ENCODE data around the gene SAMD1.

SAMD1 gene

DNA sequence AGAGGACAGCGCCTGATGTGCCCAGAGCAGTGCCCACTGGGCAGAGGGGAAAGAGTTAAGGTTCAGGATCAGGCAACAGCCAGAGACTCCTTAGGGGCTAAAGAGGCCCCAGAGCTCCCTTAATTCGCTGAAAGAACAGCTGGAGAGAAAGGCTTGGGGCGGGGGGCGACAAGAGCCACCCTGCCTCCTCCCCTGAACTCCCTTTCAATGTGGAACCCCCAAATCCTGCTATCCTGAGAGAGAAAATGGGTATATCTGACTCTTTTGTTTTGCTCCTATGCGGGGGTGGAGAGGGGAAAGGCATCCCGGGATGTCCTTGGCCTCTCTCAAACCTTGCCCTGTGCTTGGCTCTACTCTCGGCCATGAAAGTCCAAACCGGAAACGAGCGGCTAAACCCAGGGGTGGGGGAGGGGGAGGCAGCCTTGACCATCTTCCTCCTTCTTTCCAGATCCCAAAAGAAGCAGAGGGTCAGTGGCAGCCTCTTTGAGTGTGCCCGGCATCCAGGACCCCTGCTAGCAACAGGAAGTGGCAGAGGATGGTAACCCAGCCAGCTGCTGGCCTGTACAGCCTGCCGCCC lies 22.3 kb upstream of the SAMD1 start:
- DNase-seq: no peak

DNA sequence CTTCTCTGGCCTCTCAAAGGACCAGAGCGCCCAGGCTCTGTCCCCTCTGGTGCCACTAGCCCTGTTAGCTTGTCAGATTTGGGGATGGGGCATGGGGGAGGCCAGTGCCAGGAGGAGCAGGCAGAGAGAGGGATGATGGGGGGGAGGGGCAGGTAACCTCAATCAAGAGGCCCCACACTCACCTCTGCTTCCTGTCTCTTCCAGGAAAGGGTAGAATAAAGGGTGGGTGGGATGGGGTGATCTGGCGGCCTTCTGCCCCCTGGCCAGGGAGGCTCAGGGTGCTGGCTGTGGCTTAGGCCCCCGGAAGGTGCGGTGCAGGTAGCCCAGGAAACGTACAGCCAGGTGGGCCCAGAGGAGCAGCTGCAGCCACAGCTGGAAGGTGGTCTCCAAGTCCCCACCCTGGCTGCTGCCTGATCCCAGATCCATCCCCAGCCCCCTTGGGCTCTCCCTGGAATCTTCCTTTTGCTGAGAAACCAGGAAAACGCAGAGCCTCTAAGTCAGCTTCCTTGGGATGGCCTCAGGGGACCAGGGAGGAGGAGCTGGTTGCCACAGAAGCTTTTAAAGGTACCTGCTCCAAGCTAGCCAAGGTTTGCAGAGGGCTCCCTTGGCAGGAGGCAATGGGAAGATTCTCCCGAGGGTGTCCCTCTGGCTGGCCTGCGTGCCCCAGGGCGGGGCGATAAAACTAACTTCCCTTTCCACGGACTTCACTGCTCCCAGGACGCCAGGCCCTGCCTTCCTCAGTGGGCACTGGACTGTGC lies 21.7 kb upstream of the SAMD1 start:
- DNase-seq: no peak

DNA sequence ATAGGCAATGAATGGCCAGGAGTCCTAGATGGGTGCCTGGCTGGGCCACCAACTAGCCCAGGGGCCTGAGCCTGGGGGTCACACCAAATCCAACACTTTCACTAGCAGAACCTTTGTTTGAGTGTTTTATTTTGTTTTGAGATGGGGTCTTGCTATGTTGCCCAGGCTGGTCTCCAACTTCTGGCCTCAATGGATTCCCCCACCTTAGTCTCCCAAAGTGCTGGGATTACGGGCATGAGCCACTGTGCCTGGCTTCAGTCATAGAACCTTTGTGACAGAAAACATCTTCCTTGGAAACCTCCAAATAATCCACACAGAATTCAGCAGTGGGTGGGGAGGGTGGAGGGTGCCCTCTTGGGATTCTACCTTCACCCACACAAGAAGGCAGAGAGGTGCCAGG lies 20.9 kb upstream of the SAMD1 start:
- DNase-seq: no peak

DNA sequence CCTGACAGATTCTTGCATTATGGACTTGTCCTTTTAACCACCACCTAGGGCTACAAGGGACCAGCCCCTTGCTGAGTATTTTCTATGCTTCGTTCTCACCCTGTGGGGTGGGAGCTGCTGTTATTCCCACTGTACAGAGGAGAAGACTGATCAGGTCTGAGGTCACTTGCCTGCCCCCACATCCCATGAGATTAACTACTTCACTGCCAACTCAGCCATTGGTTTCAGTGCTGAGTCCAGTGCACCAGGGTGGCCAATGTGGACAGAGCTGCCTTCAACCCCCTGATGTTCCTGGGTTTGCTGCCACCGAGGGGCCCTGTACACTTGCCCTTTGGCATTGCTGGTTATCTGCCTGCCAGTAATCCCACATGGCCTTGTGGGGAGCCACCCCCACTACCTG lies 20.1 kb upstream of the SAMD1 start:
- no peak for DNase-seq

DNA sequence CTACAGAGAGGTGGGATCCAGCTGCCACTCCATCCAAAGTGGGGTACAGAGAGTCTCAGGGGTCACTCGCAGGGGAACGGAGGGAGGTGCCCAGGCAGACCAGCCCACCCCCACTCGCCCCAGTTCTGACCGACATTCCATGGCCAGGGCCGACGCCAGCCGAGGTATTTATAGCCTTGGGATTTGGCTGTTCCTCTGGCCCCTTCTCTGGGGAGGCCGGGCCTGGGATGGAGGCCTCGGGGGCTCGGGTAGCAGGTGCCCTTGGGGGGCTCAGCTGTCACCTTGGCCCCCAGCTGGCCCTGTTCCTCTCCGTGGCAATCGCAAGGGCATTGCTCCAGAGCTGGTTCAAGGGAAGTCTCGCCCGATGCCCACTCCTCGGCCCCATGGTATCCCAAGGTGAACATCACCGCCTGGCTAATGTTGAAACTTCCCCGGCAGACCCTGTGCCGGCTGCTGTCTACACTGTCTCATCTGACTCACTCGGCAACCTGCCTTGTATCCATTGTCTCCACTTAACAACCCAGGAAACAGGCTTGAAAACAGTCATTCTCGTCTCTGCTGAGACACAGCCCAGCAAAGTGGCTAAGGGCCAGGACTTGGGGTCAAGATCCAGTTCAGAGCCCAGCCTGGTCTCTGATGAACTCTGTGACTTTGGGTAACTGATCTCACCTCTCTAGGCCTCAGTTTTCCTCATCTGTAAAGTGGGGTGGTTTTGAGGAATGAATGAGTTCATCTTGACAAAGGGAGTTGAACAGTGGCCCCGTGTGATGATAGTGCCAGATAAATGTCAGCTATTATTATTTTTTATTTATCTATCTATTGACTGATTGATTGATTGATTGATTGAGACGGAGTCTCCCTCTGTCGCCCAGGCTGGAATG lies 17.3 kb upstream of the SAMD1 start:
- DNase-seq: peak in 1 of 2 experiments; percentile 24

DNA sequence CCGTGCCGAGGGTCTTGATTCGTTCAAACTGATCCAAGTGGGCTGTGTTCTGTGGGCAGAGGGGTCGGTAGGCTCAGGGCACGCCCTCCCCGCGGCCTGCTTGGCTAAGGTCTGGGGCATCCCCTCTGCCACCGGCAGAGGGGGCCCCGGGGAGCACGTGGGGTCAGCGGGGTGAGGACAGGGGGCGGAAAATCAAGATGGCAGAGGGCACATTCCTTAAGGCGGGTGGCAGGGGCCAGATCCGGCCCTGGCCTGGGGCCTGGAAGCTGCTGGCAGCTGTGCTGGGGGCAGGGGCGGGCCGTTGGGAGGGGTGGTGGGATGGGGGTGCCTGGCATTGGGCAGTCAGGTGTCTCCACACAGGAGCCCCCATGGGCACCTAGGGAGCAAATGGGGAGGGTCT lies 16.3 kb upstream of the SAMD1 start:
- no peak for DNase-seq

DNA sequence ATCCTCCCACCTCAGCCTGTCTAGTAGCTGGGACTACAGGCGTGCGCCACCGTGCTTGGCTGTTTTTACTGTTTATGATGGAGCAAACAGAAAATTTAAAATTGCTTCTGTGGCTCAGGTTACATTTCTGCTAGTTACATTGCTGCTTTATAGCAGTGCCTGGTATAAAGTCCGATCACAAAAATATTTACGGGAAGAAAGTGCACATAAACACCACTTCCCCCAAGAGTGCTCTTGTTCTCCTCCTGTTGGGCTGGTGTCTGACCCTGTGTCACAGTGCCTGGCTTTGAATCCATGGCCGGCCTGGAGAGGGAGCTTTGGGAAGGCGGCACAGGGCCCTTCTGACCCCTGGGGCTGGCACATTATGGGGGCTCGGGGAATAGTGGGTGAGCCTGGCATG lies 15.1 kb upstream of the SAMD1 start:
- DNase-seq: no peak

DNA sequence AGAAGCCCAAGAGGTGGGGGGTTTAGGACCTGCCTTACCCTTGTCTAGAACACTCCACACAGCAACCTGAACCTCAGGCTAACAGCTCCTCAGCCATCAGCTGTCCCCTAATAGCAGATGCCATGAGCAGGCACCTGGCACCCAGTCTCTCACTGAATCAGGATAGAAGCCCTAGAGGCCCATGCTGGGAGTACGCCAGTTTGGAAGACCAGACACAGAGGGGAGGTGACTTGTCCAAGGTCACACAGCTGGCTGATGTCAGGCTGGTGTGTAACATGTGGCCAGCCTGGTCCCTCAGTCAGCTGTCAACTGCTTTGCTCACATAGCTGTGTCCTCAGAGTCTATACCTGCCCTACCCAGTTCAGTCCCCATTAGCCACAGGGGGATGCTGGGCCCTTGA lies 12.8 kb upstream of the SAMD1 start:
- no peak for DNase-seq

DNA sequence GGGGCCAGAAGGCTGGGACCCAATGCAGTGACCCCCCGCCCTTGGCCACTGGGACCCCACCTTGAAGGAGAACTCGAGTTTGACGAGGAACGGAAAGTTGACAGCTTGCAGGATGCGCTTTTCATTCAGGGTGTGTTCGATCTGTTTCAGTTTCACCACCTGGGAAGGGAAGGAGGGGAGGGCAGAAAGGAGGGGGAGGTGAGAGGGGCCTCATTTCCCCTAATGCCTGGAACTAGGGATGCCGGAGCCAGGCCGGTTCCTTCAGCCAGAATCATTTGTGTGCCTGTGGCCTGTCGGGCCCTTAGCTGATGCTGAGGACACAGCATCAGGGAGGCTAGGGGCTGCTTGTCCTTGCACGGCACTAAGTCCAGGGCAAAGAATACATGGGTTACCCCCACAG lies 12.2 kb upstream of the SAMD1 start:
- no peak for DNase-seq

DNA sequence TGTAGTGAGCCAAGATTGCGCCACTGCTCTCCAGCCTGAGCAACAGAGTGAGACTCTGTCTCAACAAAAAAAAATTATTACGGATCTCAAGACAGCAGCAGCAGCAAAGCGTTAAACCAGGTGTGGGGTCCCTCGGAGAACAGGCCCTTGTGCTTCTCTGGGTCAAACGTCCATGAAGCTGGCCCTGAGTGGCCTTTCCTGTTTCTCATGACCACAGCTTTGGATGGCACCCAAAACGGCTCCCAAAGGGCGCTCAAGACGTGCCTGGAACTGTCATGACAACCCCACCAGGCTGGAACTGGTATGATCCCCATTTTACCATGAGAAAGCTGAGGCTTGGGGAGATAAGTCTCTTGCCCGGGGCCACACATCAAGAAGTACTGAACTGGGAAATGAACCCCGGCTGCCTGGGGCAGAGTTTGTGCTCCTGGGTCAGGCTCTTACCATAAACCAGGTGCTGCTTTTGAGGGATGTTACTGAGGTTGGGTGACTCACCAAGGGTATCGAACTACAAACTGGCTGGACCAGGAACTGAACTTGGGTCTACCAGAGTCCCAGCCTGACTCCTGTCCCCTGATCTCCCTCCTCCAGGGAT lies 11.6 kb upstream of the SAMD1 start:
- DNase-seq: no peak

DNA sequence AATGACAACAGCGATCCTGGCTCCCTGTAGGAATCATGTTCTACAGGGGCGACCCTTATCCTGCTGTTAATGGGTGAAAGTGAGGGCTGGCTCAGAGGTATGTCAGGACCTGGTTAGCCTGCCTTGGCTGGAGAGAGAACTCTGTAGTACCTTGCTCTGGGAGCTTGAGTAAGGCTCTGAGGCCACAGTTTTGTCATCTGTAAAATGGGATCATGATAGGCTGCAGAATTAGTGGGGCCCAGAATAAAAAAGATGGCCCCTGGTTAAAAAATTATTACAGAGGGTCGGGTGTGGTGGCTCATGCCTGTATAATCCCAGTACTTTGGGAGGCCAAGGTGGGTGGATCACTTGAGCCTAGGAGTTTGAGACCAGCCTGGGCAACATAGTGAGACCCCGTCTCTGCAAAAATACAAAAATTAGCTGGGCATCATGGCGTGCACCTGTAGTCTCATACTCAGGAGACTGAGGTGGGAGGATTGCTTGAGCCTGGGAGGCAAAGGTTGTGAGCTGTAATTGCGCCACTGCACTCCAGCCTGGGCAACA lies 10.5 kb upstream of the SAMD1 start:
- DNase-seq: no peak

DNA sequence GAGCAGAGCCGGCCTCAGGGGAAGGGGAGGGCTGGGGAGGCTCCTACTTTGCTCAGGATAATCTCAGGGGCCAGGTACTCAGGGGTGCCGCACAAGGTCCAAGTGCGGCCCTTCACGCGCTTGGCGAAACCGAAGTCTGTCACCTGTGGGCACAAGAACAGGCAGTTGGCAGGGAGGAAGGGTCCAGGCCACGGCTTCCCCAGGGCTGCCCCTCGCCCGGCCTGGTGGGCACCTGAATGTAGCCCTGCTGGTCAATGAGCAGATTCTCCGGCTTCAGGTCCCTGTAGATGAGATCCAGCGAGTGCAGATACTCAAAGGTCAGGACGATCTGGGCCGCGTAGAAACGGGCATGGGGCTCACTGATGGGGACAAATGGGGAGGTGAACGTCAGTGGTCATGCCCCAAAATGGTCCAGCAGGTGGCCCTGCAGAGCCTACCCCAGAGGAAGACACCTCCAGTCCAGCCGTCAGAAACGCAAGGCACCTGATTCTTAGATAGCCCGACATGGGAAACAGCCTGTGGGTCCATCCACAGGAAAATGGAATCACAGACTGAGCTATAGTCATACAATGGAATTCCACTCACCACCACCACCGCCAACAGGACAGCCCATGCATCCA lies 7.1 kb upstream of the SAMD1 start:
- DNase-seq: no peak

DNA sequence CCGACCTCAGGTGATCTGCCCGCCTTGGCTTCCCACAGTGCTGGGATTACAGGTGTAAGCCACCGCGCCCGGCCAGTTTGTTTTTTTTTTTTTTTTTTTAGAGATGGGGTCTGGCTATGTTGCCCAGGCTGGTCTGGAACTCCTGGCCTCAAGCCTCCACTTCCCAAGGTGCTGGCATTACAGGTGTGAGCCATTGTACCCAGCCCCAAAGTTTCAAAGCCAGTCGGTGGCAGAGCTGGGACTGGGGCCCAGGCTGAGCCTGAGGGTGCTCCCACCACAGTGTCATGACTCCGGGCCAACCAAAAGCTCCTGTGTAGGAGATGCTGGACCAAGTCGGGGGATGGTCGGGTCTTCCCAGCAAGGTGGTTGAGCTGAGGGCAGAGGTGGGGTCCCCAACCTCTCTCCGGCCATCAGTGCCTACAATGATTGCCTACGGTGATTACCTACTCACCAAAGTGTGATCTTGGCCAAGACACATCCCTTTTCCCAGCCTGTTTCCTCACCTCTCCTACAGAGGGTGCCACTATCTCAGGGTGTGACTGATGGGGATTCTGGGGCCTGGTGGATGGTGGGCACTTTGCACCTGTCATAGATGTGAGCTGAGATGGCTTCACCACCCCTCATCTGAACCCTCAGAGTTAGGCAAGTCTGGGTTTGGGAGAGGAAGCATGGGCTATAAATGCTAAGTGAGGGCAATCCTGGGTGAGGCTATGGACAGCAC lies 5.9 kb upstream of the SAMD1 start:
- DNase-seq: no peak

DNA sequence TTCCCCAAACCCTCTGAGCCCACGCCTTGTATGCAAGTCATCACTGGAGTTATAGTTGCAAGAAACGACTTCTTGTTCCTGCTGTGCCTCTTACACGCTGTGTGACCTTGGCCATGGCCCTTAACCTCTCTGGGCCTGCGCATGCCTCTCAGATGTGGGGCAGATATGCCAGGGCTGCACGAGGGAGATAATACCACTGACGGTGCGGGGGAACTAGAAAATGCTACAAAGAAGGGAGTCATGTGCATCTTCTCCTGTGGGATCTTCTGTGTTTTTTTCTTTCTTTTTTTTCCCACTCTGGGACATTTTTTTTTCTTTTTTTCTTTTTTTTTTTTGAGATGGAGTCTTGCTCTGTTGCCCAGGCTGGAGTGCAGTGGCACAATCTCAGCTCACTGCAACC lies 4.3 kb upstream of the SAMD1 start:
- DNase-seq: no peak

DNA sequence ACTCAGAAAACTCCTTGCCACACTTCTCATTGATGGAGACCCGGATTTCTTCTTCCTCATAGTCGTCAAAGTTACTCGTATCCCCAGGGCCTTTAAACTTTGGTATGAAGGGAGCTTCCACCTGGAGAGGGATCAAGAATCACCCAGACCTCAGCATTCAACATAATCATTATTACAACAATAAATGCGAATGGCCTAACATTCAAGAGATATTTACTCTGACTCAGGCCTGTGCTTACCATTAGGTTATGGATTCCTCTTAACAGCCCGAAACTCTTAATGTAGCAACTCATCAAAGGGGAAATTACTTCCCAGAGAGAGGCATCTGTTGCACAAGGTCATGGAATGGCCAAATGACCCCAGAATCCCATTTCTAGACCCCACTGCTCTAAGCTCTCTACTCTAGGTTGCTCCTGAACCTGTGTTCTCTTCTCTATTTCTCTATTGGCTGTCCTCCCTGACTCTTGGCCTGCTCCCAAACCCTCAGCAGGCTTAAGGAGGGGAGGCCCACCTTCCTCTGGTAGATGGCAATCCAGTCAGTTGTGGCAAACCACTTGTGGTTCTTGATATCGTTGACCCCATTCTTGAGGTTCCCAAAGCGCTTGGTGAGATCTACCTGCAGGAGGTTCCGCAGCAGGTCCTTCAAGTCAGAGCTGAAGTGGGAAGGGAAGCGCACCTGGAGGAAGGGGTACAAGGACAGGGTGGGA lies 2.7 kb upstream of the SAMD1 start:
- DNase-seq: no peak

DNA sequence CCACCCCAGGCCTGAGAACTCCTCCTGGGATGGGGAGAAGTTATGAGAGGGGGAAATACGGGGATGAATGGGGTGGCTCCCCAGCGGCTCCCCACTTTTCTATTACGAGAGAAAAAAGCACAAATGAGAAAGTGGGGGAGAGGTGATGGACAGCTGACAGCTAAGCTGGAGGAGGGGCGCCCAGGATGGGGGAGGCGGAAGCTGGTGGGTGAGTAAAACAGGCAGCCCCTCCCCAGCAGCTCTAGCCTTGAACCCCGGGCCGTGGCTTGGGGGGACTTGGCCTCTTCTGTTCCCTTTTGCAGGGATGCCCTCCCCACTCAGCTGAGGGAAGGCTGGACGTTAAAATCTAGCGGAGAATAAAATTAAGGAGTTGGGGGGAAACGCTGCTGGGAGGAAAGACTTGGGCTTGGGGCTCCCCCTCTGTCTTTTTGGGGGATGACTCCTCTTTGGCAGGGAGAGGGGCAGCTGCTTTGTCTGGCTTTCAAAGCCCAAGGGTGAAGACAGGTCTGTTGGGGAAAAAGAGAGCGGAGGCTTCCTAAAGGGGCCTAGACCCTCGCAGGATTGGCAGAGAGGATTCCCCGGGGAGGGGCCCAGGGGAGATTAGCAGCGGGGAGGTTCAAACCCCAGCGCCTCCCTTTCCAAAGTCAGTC lies 1.4 kb upstream of the SAMD1 start:
- no peak for DNase-seq

DNA sequence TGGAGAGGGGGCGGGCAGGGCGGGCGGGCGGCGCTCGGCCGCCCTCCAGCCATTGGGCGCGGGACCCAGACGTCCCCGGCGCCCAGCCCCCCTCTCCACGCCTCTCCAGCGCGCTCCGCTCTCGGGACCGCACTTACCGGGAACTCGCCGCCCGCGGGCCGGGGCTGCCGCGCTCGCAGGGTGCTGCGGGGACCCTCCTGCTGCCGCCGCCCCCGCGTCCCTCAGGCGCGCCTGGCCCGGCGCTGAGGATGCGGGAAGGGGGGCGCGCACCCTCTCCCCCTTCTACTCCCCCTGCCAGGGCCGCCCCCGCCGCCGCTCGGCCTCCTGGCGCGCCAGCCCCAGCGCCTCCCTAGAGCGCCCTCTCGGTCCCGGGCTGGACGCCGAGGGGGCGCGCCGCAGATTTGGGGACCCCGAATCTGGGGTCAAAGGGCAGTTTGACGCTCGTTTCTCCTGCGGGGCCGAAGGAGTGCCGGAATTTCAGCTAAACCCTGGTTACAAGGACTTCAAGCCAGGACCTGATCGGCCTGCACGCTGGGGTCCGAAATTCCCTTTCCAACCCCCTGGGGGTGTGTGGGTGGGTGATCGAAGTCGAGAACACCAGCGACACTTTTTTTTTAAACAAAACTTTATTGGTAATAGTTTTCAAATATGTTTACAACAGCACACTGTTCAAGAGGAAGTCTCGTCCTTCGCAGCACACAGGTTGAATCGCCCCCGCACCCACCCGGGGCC lies 696 bp upstream of the SAMD1 start:
- peak; percentile 61 to 84 for DNase-seq

DNA sequence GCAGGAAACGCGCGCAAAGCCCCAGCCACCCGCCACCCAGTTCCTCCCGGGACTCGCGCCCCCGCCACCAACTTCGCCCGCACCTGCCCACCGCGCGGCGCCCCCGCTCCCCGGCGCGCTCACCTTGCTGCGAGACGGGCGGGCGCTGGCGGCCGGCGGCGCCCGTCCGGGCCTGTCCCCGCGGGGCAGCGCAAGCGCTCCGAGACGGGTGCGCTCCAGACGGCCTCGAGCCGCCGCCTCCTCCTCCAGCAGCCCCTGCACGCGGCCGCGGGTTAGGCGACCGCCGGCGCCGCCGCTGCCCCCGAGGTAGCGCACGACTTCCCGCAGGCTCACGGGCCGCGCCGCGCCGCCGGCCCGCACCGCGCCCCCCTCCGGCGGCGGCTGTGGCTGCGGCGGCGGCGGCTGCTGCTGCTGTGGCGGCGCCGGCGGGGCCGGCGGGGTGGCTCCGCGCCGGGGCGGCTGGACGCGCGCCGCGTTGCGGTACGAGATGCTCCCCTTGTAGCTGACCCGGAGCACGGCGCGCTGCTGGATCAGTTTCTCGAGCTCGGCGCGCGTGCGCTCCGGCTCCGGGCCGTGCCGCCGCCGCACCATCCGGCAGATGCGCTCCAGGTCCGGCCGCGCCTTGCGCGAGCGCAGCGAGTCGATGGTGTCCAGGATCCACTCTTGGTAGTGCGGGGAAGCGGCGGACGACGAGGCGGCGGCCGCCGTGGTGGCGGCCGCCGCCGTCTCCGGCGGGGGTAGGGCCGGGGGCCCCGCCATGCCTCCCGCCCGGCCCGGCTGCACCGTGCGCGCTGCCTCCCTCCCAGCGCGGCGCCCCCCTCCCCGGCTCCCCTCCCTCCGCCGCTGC lies 666 bp downstream of the SAMD1 start:
- no peak for DNase-seq

DNA sequence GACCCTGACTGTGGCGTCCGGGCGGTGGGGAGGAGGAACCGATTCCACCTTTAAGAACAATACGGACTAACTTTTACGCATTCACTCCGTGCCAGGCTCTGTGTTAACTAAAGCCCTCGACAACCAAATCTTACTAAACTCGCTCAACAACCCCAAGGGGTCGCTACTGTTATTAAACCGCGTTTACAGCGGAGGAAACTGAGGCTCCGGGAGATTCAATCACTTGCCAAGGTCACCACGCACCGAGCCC lies 1.2 kb downstream of the SAMD1 start:
- DNase-seq: peak in 1 of 2 experiments; percentile 9

All from SW 1271 (cell line).